HG02870 (cell line): ENCODE results near the gene TNFRSF9.
"Not testable (repeated sequence)": the region's sequence is repeated elsewhere in the genome, so short reads cannot be mapped to it uniquely, and the experiment has no call there.

Experiments used
- ATAC-seq: cut with Tn5 transposase; IDR thresholded peaks from one replicate; pipeline ENCODE4 v1.9.1; 2021; ENCODE audit warnings: mild to moderate bottlenecking, moderate library complexity; ENCODE audit not compliant: unreplicated experiment

The TNFRSF9 gene

DNA sequence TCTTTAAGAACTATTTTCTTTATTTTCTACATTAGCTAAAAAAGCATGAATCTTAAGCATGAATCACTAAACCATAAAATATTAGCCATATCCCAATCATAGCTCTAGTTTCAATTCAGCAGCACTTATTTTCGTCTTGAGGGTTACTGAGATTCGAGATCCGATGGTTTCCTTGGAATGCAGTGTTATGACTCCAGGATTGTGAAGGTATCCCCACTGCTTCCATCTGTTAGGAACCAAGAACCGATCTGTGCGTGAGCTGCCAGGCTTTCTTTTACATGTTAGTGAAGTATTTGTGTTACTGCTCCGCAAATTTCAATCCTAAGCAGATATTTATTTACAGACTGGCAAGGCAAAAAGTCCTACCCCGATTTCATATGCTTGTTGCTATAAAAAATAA lies 18.8 kb downstream of the TNFRSF9 start:
- no peak for ATAC-seq

- ATAC-seq, result no peak
Observed at GRCh38 chr1:7919880-7920279, 20.8 kb downstream of the TNFRSF9 start.

DNA sequence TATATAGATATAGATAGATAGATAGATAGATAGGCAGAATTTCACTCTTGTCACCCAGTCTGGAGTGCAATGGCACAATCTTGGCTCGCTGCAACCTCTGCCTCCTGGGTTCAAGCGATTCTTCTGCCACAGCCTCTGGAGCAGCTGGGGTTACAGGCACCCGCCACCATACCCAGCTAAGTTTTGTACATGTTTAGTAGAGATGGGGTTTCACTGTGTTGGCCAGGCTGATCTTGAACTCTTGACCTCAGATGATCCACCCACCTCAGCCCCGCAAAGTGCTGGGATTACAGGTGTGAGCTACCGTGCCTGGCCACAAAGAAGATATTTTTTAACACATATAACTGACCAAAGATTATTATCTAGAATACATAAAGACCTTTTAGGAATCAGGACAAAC lies 22.7 kb downstream of the TNFRSF9 start:
- ATAC-seq, result not testable (repeated sequence)

DNA sequence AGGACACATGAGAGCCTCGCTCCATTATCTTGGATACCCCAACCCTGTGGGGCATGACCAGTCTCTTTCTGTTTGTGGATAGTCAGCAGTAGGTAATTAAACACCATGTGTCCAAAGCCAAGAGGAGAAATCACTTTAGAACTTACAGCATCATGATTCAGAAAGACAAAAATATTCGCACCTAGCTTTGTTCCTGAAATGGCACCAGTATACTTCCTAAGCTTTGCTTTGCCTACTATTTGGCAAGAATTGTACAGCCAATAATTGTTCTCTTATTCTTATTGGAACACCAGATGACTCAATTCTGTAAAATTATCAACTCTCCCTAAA lies 24.2 kb downstream of the TNFRSF9 start:
- ATAC-seq, result no peak

- ATAC-seq, result no peak
Observed at GRCh38 chr1:7915826-7916500, 24.7 kb downstream of the TNFRSF9 start.

DNA sequence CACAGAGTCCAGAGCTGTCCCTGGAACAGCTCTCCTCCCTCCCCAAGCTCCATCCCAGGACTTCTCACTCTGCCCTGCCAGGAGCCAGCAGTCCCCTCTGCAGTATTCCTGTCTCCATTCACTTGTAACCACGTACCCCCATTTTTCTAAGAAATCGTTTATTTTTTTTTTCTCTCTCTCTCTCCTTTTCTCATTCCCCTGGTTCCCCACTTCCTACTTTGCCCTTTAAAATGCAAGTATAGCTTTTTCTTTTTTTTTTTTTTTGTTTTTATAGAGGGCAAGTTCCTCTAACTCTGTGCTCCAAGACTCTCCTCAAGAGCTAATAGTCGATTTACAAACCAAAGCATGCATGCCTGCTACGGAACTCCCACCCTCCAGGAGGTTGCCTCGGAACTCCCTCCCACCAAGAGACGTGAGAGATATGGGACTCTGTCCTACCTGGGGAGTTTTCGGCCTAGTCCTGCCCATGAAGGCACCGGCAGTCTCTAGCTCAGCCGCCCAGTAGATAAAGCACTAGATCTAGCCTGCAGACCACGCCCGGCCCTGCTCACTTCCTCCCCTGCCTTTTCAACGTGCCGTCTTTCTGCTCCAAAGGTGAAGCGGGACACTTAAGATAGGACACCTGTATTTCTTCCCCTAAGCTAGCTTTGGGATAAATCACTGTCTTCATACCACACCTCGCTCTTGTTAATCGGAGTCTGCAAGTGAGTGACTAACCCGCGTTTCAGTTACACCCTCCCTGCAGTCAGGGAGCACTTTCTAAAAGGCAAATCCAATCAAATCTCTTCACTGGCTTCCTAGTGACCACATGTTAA lies 27.7 kb downstream of the TNFRSF9 start:
- no peak for ATAC-seq

GRCh38 chr1:7912145-7912544 lies 28.5 kb downstream of the TNFRSF9 start:
- no peak for ATAC-seq

DNA sequence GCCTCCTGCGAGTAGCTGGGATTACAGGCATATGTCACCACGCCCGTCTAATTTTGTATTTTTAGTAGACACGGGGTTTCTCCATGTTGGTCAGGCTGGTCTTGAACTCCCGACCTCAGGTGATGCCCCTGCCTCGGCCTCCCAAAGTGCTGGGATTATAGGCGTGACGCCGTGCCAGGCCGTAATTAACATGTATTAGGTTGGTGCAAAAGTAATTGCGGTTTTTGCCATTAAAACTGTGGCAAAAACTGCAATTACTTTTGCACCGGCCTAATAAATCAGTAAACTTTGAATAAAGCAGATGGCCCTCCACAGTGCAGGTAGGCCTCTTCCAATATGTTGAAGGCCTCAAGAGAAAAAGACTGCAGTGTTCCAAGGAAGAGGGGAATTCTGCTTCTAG lies 35.4 kb downstream of the TNFRSF9 start:
- no peak for ATAC-seq

GRCh38 chr1:7902478-7903085 lies 38.1 kb downstream of the TNFRSF9 start:
- no peak for ATAC-seq

DNA sequence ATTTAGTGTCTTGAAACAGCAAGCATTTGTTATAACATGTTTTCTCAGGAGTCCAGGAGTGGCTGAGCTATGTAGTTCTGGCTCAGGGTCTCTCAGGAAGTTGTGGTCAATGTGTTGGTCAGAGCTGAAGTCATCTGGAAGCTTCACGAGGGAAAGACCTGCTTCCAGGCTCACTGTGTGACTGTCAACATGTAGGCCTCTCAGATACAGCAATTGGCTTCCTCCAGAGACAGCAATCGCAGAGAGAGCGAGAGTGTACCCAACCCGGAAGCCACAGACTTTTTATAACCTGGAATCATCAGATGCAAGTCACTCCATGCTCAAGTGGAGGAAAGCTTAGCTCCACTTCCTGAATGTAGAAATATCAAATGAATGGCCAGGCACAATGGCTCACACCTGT lies 40.9 kb downstream of the TNFRSF9 start:
- ATAC-seq, result no peak

DNA sequence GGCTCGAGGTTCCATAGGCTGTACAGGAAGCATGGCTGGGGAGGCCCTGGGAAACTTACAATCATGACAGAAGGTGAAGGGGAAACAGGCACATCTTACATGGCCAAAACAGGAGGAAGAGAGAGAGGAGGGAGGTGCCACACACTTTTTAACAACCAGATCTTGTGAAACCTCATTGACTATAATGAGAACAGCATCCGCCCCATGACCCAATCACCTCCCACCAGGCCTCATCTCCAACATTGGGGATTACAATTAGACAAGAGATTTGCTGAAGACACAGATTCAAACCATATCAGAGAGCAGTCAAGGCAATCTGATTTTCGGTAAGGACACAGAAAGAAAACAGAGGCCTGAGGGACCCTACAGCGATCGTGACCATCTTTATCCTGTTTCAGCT lies 41.7 kb downstream of the TNFRSF9 start:
- ATAC-seq, result no peak

GRCh38 chr1:7896994-7897393 lies 43.6 kb downstream of the TNFRSF9 start:
- ATAC-seq, result no peak

DNA sequence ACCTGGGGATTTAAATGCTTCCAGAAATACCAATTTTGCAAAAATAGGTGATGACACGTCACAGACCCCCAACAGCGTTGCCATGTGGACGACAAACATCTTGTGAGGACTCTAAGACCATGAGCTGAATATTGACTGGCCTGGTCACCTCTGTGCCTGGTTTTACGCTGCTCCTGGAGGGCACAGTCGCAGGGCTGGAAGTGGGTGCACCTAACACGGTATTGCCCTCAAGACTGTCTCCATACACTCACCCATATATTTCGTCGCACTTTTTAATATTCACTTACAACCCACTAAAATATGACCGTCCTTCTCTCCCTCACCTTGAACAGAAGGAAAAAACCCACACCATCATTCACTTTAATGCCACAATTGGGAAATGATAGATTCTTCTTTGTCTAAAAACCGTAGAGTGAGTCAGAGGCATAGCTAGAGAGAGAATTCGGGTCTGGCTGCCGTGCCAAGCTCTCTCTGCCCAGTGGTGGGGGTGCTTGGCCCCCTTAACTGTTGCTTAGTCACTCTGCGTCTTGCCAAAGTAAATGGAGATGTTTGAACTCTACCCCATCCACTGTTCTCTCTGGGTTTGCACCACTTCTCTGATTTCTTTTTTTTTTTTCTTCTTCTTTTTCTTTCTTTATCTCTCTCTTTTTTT lies 47.0 kb downstream of the TNFRSF9 start:
- ATAC-seq, result no peak

- no peak for ATAC-seq
Observed at GRCh38 chr1:7891804-7892203, 48.8 kb downstream of the TNFRSF9 start.

GRCh38 chr1:7890853-7891252 lies 49.8 kb downstream of the TNFRSF9 start:
- no peak for ATAC-seq

- ATAC-seq, result no peak
Observed at GRCh38 chr1:7888248-7889081, 52.2 kb downstream of the TNFRSF9 start.

GRCh38 chr1:7886405-7886745 lies 54.3 kb downstream of the TNFRSF9 start:
- ATAC-seq, result no peak

DNA sequence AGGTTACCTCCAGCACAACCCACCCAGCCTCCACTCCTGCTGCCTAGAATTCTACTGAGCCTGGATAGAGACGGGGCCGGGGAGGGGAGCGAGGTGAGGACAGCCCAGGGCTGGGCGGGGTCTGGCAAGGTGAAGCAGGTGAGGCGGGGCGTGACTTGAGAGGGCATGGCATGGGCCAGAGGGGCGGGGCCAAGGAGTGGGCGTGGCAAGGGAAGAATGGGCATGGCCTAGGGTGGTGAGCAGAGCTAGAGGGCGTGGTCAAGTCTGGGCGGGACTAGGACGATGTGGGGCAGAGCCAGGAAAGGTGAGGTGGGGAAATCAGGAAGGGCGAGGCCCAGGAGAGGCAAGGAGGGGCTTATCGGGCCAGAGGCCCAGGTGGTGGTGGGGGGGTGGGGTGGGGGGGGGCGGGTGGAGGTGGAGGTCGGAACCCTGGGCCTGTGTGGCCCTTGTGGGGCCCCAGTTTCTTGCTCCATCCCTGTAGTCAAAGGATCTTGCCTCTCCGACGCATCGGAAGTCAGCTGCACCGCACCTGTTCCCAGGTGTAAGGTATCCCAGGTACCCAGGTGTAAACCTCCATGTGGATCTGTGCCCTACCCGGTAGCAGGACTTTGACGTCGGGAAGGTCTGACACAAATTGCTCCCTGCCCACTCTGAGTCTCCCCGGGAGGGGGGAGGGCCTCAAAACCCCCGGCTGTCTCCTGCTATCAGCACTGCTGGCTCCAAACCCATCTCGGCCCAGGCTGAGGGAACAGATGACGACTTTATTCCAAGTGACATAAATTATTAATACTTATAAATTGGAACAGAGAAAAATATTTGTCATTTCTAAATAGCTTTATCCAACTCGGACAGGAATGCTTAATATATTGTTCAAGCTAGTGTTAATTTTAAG lies 54.9 kb downstream of the TNFRSF9 start:
- no peak for ATAC-seq

- ATAC-seq, result no peak
Observed at GRCh38 chr1:7884757-7885156, 55.9 kb downstream of the TNFRSF9 start.

GRCh38 chr1:7879228-7879627 lies 61.4 kb downstream of the TNFRSF9 start:
- no peak for ATAC-seq
